ENCODE data around the gene TMEM144. TPM values are rescaled to one million over a fixed set of nuclear protein-coding genes. Genes with fewer than 3 reads are reported as not detected.
"Not testable (repeated sequence)": the region's sequence is repeated elsewhere in the genome, so short reads cannot be mapped to it uniquely, and the experiment has no call there.

Gene TMEM144
- total and polyA plus RNA-seq, 4 donors: 0.56 to 2.8 (median 1.6) TPM

GRCh38 chr4:158228399-158228798, 18.1 kb downstream of the TMEM144 start:
- not testable (repeated sequence) for H3K9me3 ChIP-seq (ENCODE audit: control insufficient read depth in 4 of 4, low read length in 3 of 4); H3K27ac ChIP-seq (ENCODE audit: low read depth in 1 of 2, low read length in 2 of 2); H3K9ac ChIP-seq (ENCODE audit: low read depth in 1 of 2, low read length in 2 of 2); H3K4me3 ChIP-seq (ENCODE audit: low read depth in 1 of 3, low read length in 3 of 3); H3K36me3 ChIP-seq (ENCODE audit: control insufficient read depth in 4 of 4, insufficient read depth in 3 of 4, low read depth in 1 of 4, low read length in 3 of 4); DNase-seq (ENCODE audit: low spot score); H3K27me3 ChIP-seq (ENCODE audit: control insufficient read depth in 4 of 4, insufficient read depth in 4 of 4, low read length in 3 of 4); H3K4me1 ChIP-seq (ENCODE audit: control insufficient read depth in 4 of 4, insufficient read depth in 4 of 4, low read length in 3 of 4)
- WGBS: 95% methylated on average over 17 of the region's 17 CpGs

- no peak overlapping the region for H3K9ac ChIP-seq (ENCODE audit: low read depth in 1 of 2, low read length in 2 of 2)
- 75% methylated on average over 5 of the region's 5 CpGs for WGBS
- H3K27ac ChIP-seq (ENCODE audit: low read depth in 1 of 2, low read length in 2 of 2): no peak overlapping the region
- no peaks in the 10 kb centered on the region for H3K4me1 ChIP-seq (ENCODE audit: control insufficient read depth in 4 of 4, insufficient read depth in 4 of 4, low read length in 3 of 4)
- no peak overlapping the region for H3K4me3 ChIP-seq (ENCODE audit: low read depth in 1 of 3, low read length in 3 of 3)
- no peaks in the 10 kb centered on the region for H3K27me3 ChIP-seq (ENCODE audit: control insufficient read depth in 4 of 4, insufficient read depth in 4 of 4, low read length in 3 of 4)
- TF ChIP-seq RAD21 (IDR thresholded peaks at IDR 0.05): no peak
- TF ChIP-seq MAX (IDR thresholded peaks at IDR 0.05): no peak
- TF ChIP-seq ATF3 (IDR thresholded peaks at IDR 0.05): no peak
- no peak for TF ChIP-seq ZBTB33 (IDR thresholded peaks at IDR 0.05)
- TF ChIP-seq GABPA (IDR thresholded peaks at IDR 0.05 in 1 of 2, conservative IDR thresholded peaks at IDR 0.05 in 1 of 2): no peak
- no peak for TF ChIP-seq CTCF (IDR thresholded peaks at IDR 0.05; ENCODE audit: low read depth, low read length, missing input control)
- no peak for TF ChIP-seq HNF4G (IDR thresholded peaks at IDR 0.05)
- TF ChIP-seq TAF1 (conservative IDR thresholded peaks at IDR 0.05): no peak
- DNase-seq (ENCODE audit: low spot score): no peak
- no peaks in the 10 kb centered on the region for H3K9me3 ChIP-seq (ENCODE audit: control insufficient read depth in 4 of 4, low read length in 3 of 4)
- H3K36me3 ChIP-seq (ENCODE audit: control insufficient read depth in 4 of 4, insufficient read depth in 3 of 4, low read depth in 1 of 4, low read length in 3 of 4): no peaks in the 10 kb centered on the region
These were observed 19.5 kb downstream of the TMEM144 start for GRCh38 chr4:158229768-158230167.

- no peak overlapping the region for H3K4me3 ChIP-seq (ENCODE audit: low read depth in 1 of 3, low read length in 3 of 3)
- WGBS: 94% methylated on average over 4 of the region's 4 CpGs
- H3K9ac ChIP-seq (ENCODE audit: low read depth in 1 of 2, low read length in 2 of 2): no peak overlapping the region
- no peak overlapping the region for H3K27ac ChIP-seq (ENCODE audit: low read depth in 1 of 2, low read length in 2 of 2)
- DNase-seq (ENCODE audit: low spot score): no peak
- H3K36me3 ChIP-seq (ENCODE audit: control insufficient read depth in 4 of 4, insufficient read depth in 3 of 4, low read depth in 1 of 4, low read length in 3 of 4): no peaks in the 10 kb centered on the region
- H3K4me1 ChIP-seq (ENCODE audit: control insufficient read depth in 4 of 4, insufficient read depth in 4 of 4, low read length in 3 of 4): no peaks in the 10 kb centered on the region
- TF ChIP-seq ATF3 (IDR thresholded peaks at IDR 0.05) (no peak), FOXA1 (IDR thresholded peaks at IDR 0.05) (no peak), CTCF (IDR thresholded peaks at IDR 0.05; ENCODE audit: low read depth, low read length, missing input control) (no peak), GABPA (IDR thresholded peaks at IDR 0.05 in 1 of 2, conservative IDR thresholded peaks at IDR 0.05 in 1 of 2) (no peak), RXRA (IDR thresholded peaks at IDR 0.05) (no peak), RAD21 (IDR thresholded peaks at IDR 0.05) (no peak)
- H3K27me3 ChIP-seq (ENCODE audit: control insufficient read depth in 4 of 4, insufficient read depth in 4 of 4, low read length in 3 of 4): no peaks in the 10 kb centered on the region
- no peaks in the 10 kb centered on the region for H3K9me3 ChIP-seq (ENCODE audit: control insufficient read depth in 4 of 4, low read length in 3 of 4)
These were observed 24.4 kb downstream of the TMEM144 start for GRCh38 chr4:158234671-158235070.

Data from liver (tissue), 9 donors.